Upper lobe of right lung (tissue), 1 donor: ENCODE data around the gene ELAPOR1. TPM values are rescaled to one million over a fixed set of nuclear protein-coding genes. Genes with fewer than 3 reads are reported as not detected.

Experiments
- ATAC-seq: fragments of 200-7000 bp; cut with Tn5 transposase; one replicate; pipeline ENCODE4 v1.9.1; 2020; ENCODE audit warnings: mild to moderate bottlenecking, moderate library complexity
- DNase-seq: peaks from one replicate; pipeline ENCODE4 v3.0.0-alpha.2; 2020
- H3K27ac ChIP-seq: fragments of 200-600 bp; one replicate; pipeline ENCODE4 v1.8.0; 2022
- H3K27me3 ChIP-seq: fragments of 200-600 bp; one replicate; pipeline ENCODE4 v1.8.0; 2022; ENCODE audit warnings: mild to moderate bottlenecking
- H3K36me3 ChIP-seq: fragments of 200-600 bp; one replicate; pipeline ENCODE4 v1.8.0; 2022
- H3K4me1 ChIP-seq: fragments of 200-600 bp; one replicate; pipeline ENCODE4 v1.8.0; 2022
- H3K4me3 ChIP-seq: fragments of 200-600 bp; one replicate; pipeline ENCODE4 v1.8.0; 2022; ENCODE audit warnings: mild to moderate bottlenecking
- H3K9me3 ChIP-seq: fragments of 200-600 bp; one replicate; pipeline ENCODE4 v1.8.0; 2022
- CTCF ChIP-seq: fragments of 200-600 bp; IDR thresholded peaks from one replicate; pipeline ENCODE4 v1.8.0; 2022; ENCODE audit warnings: antibody characterized with exemption
- intact Hi-C: fragments of 100-400 bp; cut with DNase I; formaldehyde crosslinking; loops from one replicate; pipeline ENCODE4 v1.11.0; 2022
- total RNA-seq: library from RNA; stranded (reverse); fragmentation: NEBNext Ultra II Directional; extraction: Animal tissue kit (Norgen Biotek cat#: 25700); gene quantifications from one replicate; pipeline ENCODE4 v1.2.1, GENCODE V29; 2021
- donor health status: DM: no; HTN: yes; CAD: no; lungs with severe emphysema.

The ELAPOR1 gene
- total RNA-seq, 1 donor from 2014 or later, result 5.6 TPM

- intact Hi-C loops, result no loop called here
- H3K27ac ChIP-seq, result no peak overlapping the region
- no peak for TF ChIP-seq CTCF
Observed at GRCh38 chr1:109084563-109085517, 29.1 kb upstream of the ELAPOR1 start.

GRCh38 chr1:109089242-109090015 lies 24.5 kb upstream of the ELAPOR1 start:
- no peaks in the 10 kb centered on the region for H3K9me3 ChIP-seq
- no peaks in the 10 kb centered on the region for H3K27me3 ChIP-seq
- DNase-seq (peak; percentile 83), ATAC-seq (peak; percentile 63)
- H3K4me1 ChIP-seq, result peaks cover 23% of the 10 kb centered on the region
- H3K36me3 ChIP-seq, result peaks cover 19% of the 10 kb centered on the region
- H3K27ac ChIP-seq, result peak overlapping the region; percentile 97
- H3K4me3 ChIP-seq, result peak overlapping the region; percentile 84
- intact Hi-C loops, result no loop called here
- peak; percentile 56 for TF ChIP-seq CTCF

More at GRCh38 chr1:109084563-109085517, 29.1 kb upstream of the ELAPOR1 start:
- Histone ChIP-seq H3K36me3 (no peaks in the 10 kb centered on the region), H3K4me3 (no peak overlapping the region), H3K9me3 (no peaks in the 10 kb centered on the region), H3K4me1 (no peaks in the 10 kb centered on the region), H3K27me3 (no peaks in the 10 kb centered on the region)
- DNase-seq (no peak), ATAC-seq (no peak)

GRCh38 chr1:109090196-109091077 lies 23.5 kb upstream of the ELAPOR1 start, which contains the start of gene TMEM167B:
TSS of gene TMEM167B (plus strand) at chr1:109090764. CDS start at chr1:109090873, 109 bp downstream.
- no peak for TF ChIP-seq CTCF
- Histone ChIP-seq H3K9me3 (no peaks in the 10 kb centered on the region), H3K27ac (peak within 1 kb of the TSS; percentile 97), H3K27me3 (no peaks in the 10 kb centered on the region), H3K4me3 (peak within 1 kb of the TSS; percentile 84), H3K36me3 (peaks cover 29% of the 10 kb centered on the region), H3K4me1 (peaks cover 27% of the 10 kb centered on the region)
- ATAC-seq (peak; percentile 98), DNase-seq (peak; percentile 95)
- intact Hi-C loops, result no loop called here

- ATAC-seq (peak; percentile 68), DNase-seq (no peak)
- H3K4me3 ChIP-seq, result peak overlapping the region; percentile 84
- H3K27ac ChIP-seq, result peak overlapping the region; percentile 97
- no peak for TF ChIP-seq CTCF
- H3K36me3 ChIP-seq, result peaks cover 31% of the 10 kb centered on the region
- H3K4me1 ChIP-seq, result peaks cover 27% of the 10 kb centered on the region
- intact Hi-C loops, result no loop called here
- H3K9me3 ChIP-seq, result no peaks in the 10 kb centered on the region
- no peaks in the 10 kb centered on the region for H3K27me3 ChIP-seq
Observed at GRCh38 chr1:109091078-109091838, 22.7 kb upstream of the ELAPOR1 start.
